ENCODE results near the gene SUMO2. TPM values are rescaled to one million over a fixed set of nuclear protein-coding genes. Genes with fewer than 3 reads are reported as not detected.

The SUMO2 gene
- total RNA-seq (2012; rRNA removed), result 85.9 and 93.3 TPM in 2 replicates

DNA sequence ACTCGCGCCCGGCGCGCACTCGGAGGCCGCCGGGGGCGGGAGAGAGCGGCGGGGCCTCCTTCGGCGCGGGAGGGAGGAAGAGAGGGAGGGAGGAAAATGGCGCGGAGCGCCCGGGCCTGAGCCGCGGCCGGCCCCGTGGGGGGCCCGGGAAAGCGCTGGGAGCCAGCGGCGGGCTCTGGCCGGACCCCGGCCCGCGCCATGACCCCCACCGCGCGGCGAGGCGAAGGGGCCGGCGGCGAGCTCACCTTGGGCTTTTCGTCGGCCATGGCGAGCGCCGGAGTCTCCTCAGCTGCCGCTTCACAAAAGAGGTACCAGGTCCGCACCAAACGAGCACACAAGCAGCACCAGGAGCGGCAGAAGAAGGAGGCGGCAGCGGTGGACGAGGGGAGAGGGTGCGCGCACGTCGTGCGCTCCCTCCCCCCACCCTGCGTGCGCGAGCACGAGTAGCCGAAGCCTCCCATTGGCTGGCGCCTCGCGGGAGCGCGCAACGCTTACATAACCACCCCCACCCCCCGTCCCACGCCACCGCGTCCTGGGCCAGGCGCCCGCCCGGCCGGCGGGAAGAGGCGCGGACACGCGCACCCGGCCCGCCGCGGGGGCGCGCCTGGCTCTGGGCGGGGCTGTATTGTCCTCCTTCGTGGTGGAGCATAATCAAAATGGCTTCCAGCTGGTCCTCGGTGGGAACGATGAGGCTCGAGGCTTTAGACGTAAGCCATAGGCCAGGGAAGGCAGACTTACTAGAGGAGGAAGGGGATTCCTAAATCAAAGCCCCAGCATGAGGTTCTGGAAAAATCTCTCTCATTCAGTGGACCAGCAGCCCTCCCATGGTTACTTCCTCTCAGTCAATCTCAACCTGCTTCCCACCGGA, at the start of gene SUMO2:
Gene SUMO2, minus strand, starts transcription at position 391 of the 868 bp plus-strand sequence. Its CDS starts 125 bp downstream, at position 266.
- Histone ChIP-seq H3K4me1 (ENCODE audit: control insufficient read depth, insufficient read depth, low read length) (peaks cover 6% of the 10 kb centered on the region), H3K4me2 (ENCODE audit: low read length) (peak within 1 kb of the TSS; percentile 94), H3K27me3 (ENCODE audit: control insufficient read depth, insufficient read depth, low read length) (no peaks in the 10 kb centered on the region), H3K4me3 (ENCODE audit: low read length) (peak within 1 kb of the TSS; percentile 98), H3K9ac (ENCODE audit: low read depth, low read length) (peak within 1 kb of the TSS; percentile 100), H3K36me3 (ENCODE audit: insufficient read depth, low read length) (peaks cover 14% of the 10 kb centered on the region), H3K9me3 (replicated peaks; ENCODE audit: low read length) (no peaks in the 10 kb centered on the region)

DNA sequence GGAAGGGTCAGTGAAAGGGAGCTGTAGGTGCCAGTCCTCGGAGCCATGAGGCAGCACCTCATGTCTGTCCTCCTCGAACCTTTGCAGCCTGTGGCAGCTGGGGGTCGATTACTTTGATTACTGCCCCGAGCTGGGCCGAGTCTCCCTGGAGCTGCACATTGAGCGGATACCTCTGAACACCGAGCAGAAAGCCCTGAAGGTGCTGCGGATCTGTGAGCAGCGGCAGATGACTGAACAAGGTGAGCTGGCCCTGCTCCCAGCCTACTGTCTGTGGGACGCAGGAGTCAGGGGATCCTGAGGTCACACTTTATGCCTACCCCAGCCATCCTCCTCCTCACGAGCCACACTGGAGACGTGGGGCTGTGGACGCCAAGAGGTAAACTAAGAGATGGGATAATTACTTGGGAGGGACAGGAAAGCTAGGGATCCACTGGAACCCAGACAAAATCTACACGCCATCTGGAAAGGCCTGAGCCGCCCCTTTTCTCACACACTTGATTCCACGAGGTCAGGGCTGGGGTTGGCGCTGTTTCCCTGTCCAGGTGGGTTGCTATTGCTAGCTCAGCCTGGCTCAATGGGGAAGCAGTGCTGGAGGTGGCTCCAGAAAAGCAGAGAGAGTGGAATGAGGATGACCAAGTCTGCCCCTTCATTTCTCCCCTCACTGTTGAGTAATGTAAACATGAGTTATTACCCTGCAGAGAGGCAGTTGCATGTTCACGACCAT, 49.1 kb upstream of the SUMO2 start:
- H3K27me3 ChIP-seq (ENCODE audit: control insufficient read depth, insufficient read depth, low read length), result no peaks in the 10 kb centered on the region
- no peak overlapping the region for H3K4me2 ChIP-seq (ENCODE audit: low read length)
- no peak overlapping the region for H3K4me3 ChIP-seq (ENCODE audit: low read length)
- H3K4me1 ChIP-seq (ENCODE audit: control insufficient read depth, insufficient read depth, low read length), result no peaks in the 10 kb centered on the region
- no peak overlapping the region for H3K9ac ChIP-seq (ENCODE audit: low read depth, low read length)
- peaks cover 70% of the 10 kb centered on the region for H3K36me3 ChIP-seq (ENCODE audit: insufficient read depth, low read length)
- no peaks in the 10 kb centered on the region for H3K9me3 ChIP-seq (replicated peaks; ENCODE audit: low read length)

DNA sequence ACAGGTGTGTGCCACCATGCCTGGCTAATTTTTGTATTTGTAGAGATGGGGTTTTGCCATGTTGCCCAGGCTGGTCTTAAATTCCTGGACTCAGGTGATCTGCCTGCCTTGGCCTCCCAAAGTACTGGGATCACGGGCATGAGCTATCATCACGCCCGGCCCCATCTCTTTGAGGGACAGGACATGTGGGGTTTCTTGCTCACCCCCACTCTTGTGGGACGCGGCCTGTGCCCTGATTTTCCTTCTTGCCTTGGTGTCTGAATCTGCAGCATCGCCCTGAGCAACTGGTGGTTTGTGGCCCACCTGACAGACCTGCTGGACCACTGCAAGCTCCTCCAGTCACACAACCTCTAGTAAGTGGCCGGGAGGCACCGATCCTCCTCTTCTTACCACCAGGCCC, 48.3 kb upstream of the SUMO2 start:
- Histone ChIP-seq H3K4me3 (ENCODE audit: low read length) (no peak overlapping the region), H3K9ac (ENCODE audit: low read depth, low read length) (no peak overlapping the region)

DNA sequence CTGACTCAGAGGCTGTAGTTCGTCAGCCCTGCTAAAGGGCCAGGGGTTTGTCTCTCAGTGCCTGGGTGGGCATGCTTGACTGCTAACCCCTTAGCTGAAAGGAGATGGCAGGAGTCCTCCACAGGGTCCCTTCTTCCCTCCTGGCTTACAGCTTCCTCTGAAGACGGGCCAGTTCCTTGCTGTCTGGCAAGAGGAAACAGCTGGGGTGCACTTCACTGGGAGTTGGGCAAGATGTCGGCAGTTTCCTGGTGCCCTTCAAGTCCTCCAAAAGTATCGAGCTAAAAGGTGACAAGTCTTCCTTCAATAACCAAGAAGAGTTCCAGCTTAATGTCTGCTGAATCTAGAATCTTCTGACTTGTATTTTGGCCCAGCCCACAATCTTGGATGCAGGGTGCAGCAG, 46.1 kb upstream of the SUMO2 start:
- Histone ChIP-seq H3K4me1 (ENCODE audit: control insufficient read depth, insufficient read depth, low read length) (no peaks in the 10 kb centered on the region), H3K9me3 (replicated peaks; ENCODE audit: low read length) (no peaks in the 10 kb centered on the region), H3K27me3 (ENCODE audit: control insufficient read depth, insufficient read depth, low read length) (no peaks in the 10 kb centered on the region), H3K4me2 (ENCODE audit: low read length) (no peak overlapping the region), H3K4me3 (ENCODE audit: low read length) (no peak overlapping the region), H3K9ac (ENCODE audit: low read depth, low read length) (no peak overlapping the region), H3K36me3 (ENCODE audit: insufficient read depth, low read length) (peaks cover 69% of the 10 kb centered on the region)

More for the DNA sequence above, 48.3 kb upstream of the SUMO2 start:
- Histone ChIP-seq H3K4me1 (ENCODE audit: control insufficient read depth, insufficient read depth, low read length) (no peaks in the 10 kb centered on the region), H3K9me3 (replicated peaks; ENCODE audit: low read length) (no peaks in the 10 kb centered on the region), H3K4me2 (ENCODE audit: low read length) (no peak overlapping the region), H3K36me3 (ENCODE audit: insufficient read depth, low read length) (peaks cover 70% of the 10 kb centered on the region), H3K27me3 (ENCODE audit: control insufficient read depth, insufficient read depth, low read length) (no peaks in the 10 kb centered on the region)

GRCh38 chr17:75228305-75228704, 45.5 kb upstream of the SUMO2 start:
- Histone ChIP-seq H3K36me3 (ENCODE audit: insufficient read depth, low read length) (peaks cover 69% of the 10 kb centered on the region), H3K9ac (ENCODE audit: low read depth, low read length) (no peak overlapping the region), H3K4me3 (ENCODE audit: low read length) (no peak overlapping the region), H3K9me3 (replicated peaks; ENCODE audit: low read length) (no peaks in the 10 kb centered on the region), H3K27me3 (ENCODE audit: control insufficient read depth, insufficient read depth, low read length) (no peaks in the 10 kb centered on the region), H3K4me1 (ENCODE audit: control insufficient read depth, insufficient read depth, low read length) (no peaks in the 10 kb centered on the region), H3K4me2 (ENCODE audit: low read length) (no peak overlapping the region)

DNA sequence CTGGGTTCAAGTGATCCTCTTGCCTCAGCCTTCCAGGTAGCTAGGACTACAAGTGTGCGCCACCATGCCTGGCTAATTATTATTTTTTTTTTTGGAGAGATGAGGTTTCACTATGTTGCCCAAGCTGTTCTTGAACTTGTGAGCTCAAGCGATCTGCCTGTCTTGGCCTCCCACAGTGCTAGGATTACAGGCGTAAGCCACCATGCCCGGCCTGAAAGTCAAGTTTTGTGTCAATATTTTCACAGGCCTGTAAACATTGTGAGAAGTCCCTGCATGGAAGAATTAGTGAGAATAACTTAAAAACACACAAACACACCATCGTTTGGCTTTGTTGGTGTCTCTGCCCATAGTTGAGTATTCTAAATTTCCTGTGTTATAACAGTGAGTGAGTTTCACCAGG, 45.0 kb upstream of the SUMO2 start:
- Histone ChIP-seq H3K36me3 (ENCODE audit: insufficient read depth, low read length) (peaks cover 64% of the 10 kb centered on the region), H3K4me1 (ENCODE audit: control insufficient read depth, insufficient read depth, low read length) (no peaks in the 10 kb centered on the region), H3K9me3 (replicated peaks; ENCODE audit: low read length) (no peaks in the 10 kb centered on the region), H3K9ac (ENCODE audit: low read depth, low read length) (no peak overlapping the region), H3K27me3 (ENCODE audit: control insufficient read depth, insufficient read depth, low read length) (no peaks in the 10 kb centered on the region), H3K4me3 (ENCODE audit: low read length) (no peak overlapping the region), H3K4me2 (ENCODE audit: low read length) (no peak overlapping the region)

DNA sequence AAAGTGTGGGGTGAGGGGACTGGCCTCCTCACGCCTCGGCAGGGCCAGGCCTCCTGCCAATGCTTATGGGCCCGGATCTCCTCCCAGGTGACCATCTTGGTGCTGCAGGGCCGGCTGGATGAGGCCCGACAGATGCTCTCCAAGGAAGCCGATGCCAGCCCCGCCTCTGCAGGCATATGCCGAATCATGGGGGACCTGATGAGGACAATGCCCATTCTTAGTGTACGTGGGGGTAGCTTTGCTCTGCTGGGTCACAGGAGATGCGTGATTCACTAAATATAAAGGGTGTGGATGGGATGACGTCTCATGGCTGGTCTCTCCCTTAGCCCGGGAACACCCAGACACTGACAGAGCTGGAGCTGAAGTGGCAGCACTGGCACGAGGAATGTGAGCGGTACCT, 42.3 kb upstream of the SUMO2 start:
- Histone ChIP-seq H3K27me3 (ENCODE audit: control insufficient read depth, insufficient read depth, low read length) (no peaks in the 10 kb centered on the region), H3K36me3 (ENCODE audit: insufficient read depth, low read length) (peaks cover 50% of the 10 kb centered on the region), H3K4me3 (ENCODE audit: low read length) (no peak overlapping the region), H3K4me1 (ENCODE audit: control insufficient read depth, insufficient read depth, low read length) (no peaks in the 10 kb centered on the region), H3K9me3 (replicated peaks; ENCODE audit: low read length) (no peaks in the 10 kb centered on the region), H3K9ac (ENCODE audit: low read depth, low read length) (no peak overlapping the region), H3K4me2 (ENCODE audit: low read length) (no peak overlapping the region)

- no peak overlapping the region for H3K4me2 ChIP-seq (ENCODE audit: low read length)
- H3K9me3 ChIP-seq (replicated peaks; ENCODE audit: low read length), result no peaks in the 10 kb centered on the region
- H3K9ac ChIP-seq (ENCODE audit: low read depth, low read length), result no peak overlapping the region
- H3K36me3 ChIP-seq (ENCODE audit: insufficient read depth, low read length), result peaks cover 50% of the 10 kb centered on the region
- no peaks in the 10 kb centered on the region for H3K27me3 ChIP-seq (ENCODE audit: control insufficient read depth, insufficient read depth, low read length)
- no peaks in the 10 kb centered on the region for H3K4me1 ChIP-seq (ENCODE audit: control insufficient read depth, insufficient read depth, low read length)
- H3K4me3 ChIP-seq (ENCODE audit: low read length), result no peak overlapping the region
Measured at GRCh38 chr17:75219815-75220214, 37.1 kb upstream of the SUMO2 start.

DNA sequence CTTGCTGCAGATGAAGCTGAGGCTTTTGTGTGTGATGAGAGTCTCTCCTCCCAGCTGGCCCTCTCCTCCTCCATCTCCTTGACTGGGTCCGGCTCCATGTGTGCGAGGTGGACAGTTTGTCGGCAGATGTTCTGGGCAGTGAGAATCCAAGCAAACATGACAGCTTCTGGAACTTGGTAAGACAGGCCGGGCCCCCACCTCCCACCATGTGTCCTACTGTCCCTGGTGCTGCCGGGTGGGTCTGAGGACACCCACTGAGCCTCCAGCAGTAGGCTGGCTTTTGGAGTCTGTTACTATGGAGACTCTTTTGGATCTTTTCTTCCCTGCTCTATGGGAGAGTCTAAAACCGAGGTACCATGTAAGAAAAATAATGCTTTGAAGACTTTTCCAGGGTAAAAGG, 35.4 kb upstream of the SUMO2 start:
- Histone ChIP-seq H3K4me1 (ENCODE audit: control insufficient read depth, insufficient read depth, low read length) (no peaks in the 10 kb centered on the region), H3K36me3 (ENCODE audit: insufficient read depth, low read length) (peaks cover 55% of the 10 kb centered on the region), H3K27me3 (ENCODE audit: control insufficient read depth, insufficient read depth, low read length) (no peaks in the 10 kb centered on the region), H3K4me2 (ENCODE audit: low read length) (no peak overlapping the region), H3K9ac (ENCODE audit: low read depth, low read length) (no peak overlapping the region), H3K4me3 (ENCODE audit: low read length) (no peak overlapping the region), H3K9me3 (replicated peaks; ENCODE audit: low read length) (no peaks in the 10 kb centered on the region)

DNA sequence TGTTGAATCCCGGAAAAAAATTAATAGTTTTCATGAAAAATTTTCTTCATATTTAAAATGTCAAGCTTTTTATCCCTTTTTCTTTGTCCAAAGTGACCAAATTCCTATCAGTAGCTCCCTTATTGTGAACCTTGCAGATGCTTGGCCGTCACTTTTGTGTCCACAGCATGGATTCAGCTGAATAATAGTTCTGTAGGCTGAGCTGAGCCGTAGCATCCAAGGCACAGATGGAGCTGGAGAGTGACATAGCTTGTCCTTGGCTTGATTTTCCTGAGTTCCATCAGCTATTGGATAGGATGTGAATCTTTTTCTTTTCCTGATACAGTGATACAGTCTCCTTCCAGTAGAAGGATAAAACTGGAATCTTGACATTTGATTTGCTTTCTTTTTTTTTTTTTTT, 26.3 kb upstream of the SUMO2 start:
- H3K9me3 ChIP-seq (replicated peaks; ENCODE audit: low read length), result no peaks in the 10 kb centered on the region
- peaks cover 35% of the 10 kb centered on the region for H3K36me3 ChIP-seq (ENCODE audit: insufficient read depth, low read length)
- peaks cover 8% of the 10 kb centered on the region for H3K4me1 ChIP-seq (ENCODE audit: control insufficient read depth, insufficient read depth, low read length)
- no peak overlapping the region for H3K9ac ChIP-seq (ENCODE audit: low read depth, low read length)
- H3K27me3 ChIP-seq (ENCODE audit: control insufficient read depth, insufficient read depth, low read length), result no peaks in the 10 kb centered on the region
- no peak overlapping the region for H3K4me3 ChIP-seq (ENCODE audit: low read length)
- H3K4me2 ChIP-seq (ENCODE audit: low read length), result no peak overlapping the region

DNA sequence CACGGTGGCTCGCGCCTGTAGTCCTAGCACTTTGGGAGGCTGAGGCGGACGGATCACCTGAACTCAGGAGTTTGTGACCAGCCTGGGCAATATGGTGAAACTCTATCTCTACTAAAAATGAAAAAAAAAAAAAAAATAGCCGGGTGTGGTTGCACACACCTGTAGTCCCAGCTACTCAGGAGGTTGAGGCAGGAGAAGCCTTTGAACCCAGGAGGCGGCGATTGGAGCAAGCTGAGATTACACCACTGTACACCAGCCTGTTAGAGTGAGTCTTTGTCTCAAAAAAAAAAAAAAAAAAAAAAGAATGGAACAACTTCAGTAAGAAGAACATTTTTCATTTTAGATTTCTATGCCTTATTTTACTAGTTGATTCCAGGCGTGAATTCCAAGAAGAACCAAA, 25.4 kb upstream of the SUMO2 start:
- no peak overlapping the region for H3K4me2 ChIP-seq (ENCODE audit: low read length)
- H3K27me3 ChIP-seq (ENCODE audit: control insufficient read depth, insufficient read depth, low read length), result no peaks in the 10 kb centered on the region
- no peak overlapping the region for H3K4me3 ChIP-seq (ENCODE audit: low read length)
- peaks cover 29% of the 10 kb centered on the region for H3K36me3 ChIP-seq (ENCODE audit: insufficient read depth, low read length)
- H3K9me3 ChIP-seq (replicated peaks; ENCODE audit: low read length), result no peaks in the 10 kb centered on the region
- H3K9ac ChIP-seq (ENCODE audit: low read depth, low read length), result no peak overlapping the region
- peaks cover 8% of the 10 kb centered on the region for H3K4me1 ChIP-seq (ENCODE audit: control insufficient read depth, insufficient read depth, low read length)
